GF-D8 (cell line): Measurements from ENCODE around the gene LDLRAD4.
"Not testable (repeated sequence)": the region's sequence is repeated elsewhere in the genome, so short reads cannot be mapped to it uniquely, and the experiment has no call there.

Source experiments
- DNase-seq: peaks from one replicate; lab custom pipeline; 2025; lab: John Stamatoyannopoulos, UW

The LDLRAD4 gene

DNA sequence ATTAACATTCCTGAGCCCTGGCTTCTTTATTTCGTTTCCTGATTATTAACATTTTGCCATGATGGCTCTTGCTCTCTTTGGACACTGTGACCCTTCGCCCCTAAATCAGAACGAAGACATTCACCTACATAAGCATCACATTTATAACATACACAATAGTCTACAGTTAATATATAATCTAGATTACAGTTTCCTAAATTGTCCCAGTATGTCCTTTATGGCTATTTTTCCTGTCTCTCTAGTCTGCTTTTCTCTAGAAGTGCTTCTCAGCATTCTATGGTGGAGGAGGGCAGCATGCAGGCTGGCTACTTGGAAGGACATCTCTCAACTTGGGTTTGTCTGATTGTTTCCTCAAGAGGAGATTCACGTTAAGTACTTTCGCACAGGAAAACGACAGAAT, 457.9 kb downstream of the LDLRAD4 start:
- DNase-seq: no peak

DNA sequence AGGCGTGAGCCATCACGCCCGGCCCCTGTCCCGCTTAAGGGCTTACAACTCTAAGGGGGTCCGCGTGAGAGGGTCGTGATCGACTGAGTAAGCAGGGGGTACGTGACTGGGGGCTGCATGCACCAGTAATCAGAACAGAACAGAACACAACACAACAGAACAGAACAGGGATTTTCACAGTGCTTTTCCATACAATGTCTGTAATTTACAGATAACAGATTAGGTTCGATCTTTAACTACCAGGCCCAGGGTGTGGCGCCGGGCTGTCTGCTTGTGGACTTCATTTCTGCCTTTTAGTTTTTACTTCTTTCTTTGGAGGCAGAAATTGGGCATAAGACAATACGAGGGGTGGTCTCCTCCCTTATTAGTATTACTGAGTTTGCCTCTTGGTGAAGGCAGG, 458.8 kb downstream of the LDLRAD4 start:
- not testable (repeated sequence) for DNase-seq

DNA sequence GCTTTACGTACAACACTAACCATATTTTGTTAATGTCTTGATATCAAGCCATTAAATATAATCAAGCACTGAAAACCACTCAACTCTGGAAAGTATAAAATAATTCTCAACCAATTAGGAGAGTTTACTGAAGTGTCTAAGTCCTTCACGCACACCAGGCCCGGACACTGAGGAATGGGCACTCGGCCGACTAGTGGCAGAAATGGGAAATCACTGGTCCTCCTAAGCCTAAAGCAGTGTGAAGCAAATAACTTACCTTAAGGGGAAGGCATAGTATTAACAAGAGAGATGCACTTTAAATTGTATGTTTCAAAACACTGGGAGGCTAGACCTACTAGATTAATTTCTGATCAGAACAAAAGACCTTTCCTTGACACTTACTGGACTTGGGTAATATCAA, 462.1 kb downstream of the LDLRAD4 start:
- DNase-seq: no peak

DNA sequence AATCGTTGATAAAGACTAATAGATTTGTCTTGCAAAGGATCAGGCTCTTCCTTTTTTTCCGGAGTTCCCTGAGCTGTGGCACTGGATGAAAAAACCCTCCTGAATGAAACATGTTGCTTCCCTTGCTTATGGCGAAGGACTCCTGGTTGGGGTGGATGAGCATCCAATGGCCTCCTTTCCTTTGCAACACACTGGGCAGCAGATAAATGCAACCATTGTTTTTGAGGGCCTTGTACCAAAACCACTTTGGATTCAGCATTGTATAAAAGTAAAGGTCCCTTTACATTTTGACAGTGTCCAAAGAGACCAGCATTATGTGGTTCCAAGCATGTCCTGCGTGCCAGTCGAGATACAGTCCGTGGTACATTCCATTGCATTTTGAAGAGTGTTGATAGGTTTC, 463.1 kb downstream of the LDLRAD4 start:
- DNase-seq: no peak

DNA sequence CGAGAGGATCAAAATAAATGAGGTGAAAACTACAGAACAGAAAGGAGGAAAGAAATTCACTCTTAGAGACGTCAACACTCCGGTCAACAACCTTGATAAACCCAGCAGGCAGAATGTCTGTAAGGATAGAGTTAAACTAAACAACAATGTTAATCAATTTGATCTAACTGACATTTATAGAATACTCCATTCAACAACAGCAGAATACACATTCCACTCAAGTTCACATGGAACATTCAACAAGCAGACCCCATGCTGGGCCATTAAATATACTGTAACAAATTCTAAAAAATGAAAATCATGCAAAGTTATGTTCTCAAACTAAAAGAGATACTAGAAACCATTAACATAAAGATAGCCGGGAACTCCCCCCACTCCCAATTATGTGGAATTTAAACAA, 466.0 kb downstream of the LDLRAD4 start:
- DNase-seq: no peak

DNA sequence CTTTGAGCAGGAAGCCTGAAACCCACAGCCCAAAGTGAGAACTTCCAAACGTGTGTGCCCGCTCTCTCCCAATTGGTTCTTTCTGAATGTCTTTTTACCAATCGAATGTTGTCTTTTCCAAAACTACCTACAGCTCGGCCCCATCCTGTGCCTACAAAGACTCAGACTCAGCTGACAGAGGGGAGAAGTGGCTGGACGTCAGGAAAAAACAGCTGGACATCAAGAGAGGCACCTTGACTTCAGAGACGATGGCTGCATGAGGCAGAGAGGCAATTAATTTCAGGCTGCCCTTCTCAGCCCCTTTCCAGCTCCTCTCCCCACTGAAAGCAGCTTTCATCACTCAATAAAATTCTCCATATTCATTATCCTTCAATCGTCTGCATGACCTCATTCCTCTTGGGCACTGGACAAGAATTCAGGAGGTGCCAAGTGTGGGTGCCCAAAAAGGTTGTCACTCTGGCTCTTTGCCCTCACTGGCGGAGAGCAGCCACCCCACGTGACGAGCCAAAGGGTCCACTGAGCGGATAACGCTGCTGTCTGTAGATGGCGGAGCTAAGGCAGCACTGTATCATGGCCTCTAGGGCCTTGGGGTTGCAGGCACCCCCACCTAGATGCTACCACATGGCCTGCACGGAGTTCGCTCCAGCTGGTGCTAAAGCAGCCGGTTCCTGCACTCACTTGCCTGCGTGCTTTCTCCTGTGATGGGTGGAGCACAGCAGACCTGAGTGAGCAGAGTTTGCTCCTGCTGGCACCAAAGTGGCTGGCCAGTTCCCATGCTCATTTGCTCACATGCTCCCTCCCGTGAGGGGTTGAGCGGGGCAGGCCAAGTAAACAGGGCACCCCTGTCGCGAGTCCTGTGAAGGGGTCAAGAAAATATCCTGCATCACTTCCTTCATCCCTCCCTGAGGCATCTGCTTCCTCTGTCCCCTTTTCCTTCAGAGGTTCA, 469.9 kb downstream of the LDLRAD4 start:
- DNase-seq: no peak

DNA sequence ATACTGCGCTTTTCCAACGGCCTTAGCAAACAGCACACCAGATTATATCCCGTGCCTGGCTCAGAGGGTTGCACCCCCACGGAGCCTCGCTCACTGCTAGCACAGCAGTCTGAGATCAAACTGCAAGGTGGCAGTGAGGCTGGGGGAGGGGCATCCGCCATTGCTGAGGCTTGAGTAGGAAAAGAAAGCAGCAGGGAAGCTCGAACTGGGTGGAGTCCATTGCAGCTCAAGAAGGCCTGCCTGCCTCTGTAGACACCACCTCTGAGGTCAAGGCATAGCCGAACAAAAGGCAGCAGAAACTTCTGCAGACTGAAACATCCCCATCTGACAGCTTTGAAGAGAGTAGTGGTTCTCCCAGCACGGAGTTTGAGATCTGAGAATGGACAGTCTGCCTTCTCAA, 471.5 kb downstream of the LDLRAD4 start:
- DNase-seq: not testable (repeated sequence)

DNA sequence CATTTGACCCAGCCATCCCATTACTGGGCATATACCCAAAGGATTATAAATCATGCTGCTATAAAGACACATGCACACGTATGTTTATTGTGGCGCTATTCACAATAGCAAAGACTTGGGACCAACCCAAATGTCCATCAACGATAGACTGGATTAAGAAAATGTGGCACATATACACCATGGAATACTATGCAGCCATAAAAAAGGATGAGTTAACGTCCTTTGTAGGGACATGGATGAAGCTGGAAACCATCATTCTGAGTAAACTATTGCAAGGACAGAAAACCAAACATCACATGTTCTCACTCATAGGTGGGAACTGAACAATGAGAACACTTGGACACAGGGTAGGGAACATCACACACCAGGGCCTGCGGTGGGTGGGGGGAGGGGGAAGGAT, 476.8 kb downstream of the LDLRAD4 start:
- not testable (repeated sequence) for DNase-seq

DNA sequence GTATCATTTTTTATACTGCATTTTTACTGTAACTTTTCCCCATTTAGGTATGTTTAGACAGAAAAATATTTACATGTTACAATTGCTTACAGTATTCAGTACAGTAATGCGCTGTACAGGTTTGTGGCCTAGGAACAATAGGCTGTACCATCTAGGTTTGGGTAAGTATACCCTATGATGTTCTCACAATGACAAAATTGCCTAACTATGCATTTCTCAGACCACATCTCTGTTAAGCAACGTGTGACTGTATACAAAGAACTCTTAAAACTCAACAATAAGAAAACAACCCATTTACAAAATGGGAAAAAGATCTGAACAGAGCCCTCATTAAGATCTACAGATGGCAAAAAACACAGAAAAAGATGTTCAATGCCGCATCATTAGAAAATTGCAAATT, 478.4 kb downstream of the LDLRAD4 start:
- no peak for DNase-seq

DNA sequence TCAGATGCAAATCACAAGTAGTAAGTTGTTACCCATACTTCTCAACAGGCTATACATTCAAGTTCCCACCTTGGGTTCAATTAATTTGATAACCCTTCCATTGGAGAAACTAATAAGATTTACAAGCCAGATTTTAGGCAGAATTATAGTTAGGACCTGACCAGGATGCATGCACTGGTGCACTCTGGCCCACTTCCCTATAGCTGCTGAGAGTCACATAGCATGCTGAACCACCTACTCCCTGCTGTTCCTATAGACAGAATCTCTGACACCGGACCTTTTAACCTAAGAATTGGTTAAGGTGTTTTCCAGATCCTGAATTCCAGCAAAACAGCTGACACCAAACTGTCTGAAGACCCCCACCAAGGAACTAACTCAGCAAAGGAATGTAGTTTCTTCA, 481.6 kb downstream of the LDLRAD4 start:
- no peak for DNase-seq
